RCC 7860 (cell line): ENCODE data around the gene TTC7B.

Experiments
- DNase-seq: peaks from one replicate; pipeline ENCODE4 v3.0.0-alpha.2; 2015; ENCODE audit warnings: low spot score
- FAIRE-seq: peaks from 2 replicates; lab custom pipeline; 2012; peaks lifted over from hg19 to GRCh38; lab: Jason Lieb, UNC

The TTC7B gene

GRCh38 chr14:90626550-90626949 lies 189.7 kb downstream of the TTC7B start:
- no peak for DNase-seq
- no peak for FAIRE-seq

DNA sequence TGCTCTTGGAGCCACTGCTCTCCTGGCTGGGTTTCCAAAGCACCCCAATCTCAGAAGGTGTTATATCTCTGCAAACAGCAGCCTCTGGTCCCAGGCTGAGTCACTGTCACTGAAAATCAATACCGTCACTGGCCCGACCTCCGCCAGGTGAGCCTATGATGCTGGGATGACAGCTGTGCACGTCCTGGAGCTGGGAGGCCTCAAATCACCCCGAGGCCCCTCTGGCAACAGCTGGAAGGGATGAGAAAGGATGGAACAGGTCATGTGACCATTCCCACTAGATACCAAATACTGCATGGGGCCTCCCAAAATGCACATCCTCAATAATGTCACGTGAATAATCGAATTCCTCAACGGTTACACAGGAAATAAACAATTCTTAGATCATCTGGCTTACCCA lies 190.8 kb downstream of the TTC7B start:
- DNase-seq (no peak), FAIRE-seq (no peak)

DNA sequence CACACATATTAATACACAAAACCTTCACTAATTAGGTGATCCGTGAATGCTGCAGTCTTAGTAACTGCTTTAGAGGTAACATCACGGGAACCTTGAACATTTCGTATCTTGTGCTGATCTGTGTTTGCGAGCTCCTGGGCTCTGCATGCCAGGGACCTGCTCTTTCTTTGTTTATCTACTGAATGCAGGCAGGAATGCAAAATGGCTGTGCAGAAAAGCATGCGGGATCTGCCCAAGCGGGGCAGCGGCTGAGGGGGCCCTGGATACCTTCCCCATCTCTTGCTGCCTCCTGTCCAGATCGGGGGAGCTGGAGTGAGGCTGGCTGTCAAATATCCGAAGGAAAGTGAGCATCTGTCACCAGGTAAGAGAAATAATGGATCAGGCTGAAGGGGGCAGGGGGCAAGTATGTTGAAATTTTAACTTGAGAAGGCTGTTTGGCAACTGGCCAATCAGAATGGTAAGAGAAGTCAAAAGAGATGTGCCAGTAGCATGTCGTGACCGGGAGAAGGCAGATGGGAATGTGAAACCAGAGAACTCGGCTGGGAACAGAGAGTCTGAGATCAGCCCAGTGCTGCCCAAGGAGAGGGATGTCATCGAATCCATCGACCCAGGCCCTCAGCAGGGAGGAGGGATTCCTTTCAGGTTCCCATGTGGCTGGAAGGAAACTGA lies 191.4 kb downstream of the TTC7B start:
- DNase-seq (no peak), FAIRE-seq (no peak)

GRCh38 chr14:90624227-90624626 lies 192.0 kb downstream of the TTC7B start:
- FAIRE-seq, result no peak
- DNase-seq, result peak; percentile 62

DNA sequence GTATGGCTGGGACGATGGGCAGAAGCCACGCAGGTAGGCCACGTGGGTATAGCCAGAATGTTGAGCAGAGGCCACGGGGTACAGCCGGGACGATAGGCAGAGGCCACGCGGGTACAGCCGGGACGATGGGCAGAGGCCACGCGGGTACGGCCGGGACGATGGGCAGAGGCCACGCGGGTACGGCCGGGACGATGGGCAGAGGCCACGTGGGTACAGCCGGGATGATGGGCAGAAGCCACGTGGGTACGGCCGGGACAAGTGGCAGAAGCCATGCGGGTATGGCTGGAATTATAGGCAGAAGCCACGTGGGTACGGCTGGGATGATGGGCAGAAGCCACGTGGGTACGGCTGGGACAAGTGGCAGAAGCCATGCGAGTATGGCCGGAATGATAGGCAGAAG lies 195.0 kb downstream of the TTC7B start:
- no peak for DNase-seq
- no peak for FAIRE-seq

GRCh38 chr14:90620568-90621077 lies 195.6 kb downstream of the TTC7B start:
- no peak for FAIRE-seq
- no peak for DNase-seq

- DNase-seq (no peak), FAIRE-seq (no peak)
These were observed 196.3 kb downstream of the TTC7B start for GRCh38 chr14:90619911-90620310.

GRCh38 chr14:90617961-90618360 lies 198.3 kb downstream of the TTC7B start:
- no peak for DNase-seq
- no peak for FAIRE-seq

- no peak for FAIRE-seq
- DNase-seq, result no peak
These were observed 199.3 kb downstream of the TTC7B start for GRCh38 chr14:90616881-90617280.

DNA sequence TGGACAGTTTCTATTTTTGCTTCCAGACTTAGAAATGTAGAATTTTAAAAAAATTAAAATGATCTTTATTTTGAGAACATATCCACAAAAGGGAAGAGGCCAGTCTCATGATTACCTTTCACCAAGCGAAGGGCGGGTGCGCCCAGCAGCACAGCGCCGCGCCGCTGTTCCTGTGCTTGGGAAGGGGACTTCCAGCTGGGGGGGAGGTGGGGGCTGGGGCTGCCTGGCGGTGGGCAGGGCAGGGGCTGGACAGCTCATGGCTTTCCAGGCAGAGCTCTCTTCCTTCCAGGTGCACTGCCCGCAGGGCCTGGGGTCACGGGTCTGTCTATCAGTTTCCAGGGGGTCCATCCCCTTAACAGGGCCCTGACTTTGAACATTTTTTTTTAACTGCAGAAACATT lies 199.9 kb downstream of the TTC7B start:
- no peak for FAIRE-seq

DNA sequence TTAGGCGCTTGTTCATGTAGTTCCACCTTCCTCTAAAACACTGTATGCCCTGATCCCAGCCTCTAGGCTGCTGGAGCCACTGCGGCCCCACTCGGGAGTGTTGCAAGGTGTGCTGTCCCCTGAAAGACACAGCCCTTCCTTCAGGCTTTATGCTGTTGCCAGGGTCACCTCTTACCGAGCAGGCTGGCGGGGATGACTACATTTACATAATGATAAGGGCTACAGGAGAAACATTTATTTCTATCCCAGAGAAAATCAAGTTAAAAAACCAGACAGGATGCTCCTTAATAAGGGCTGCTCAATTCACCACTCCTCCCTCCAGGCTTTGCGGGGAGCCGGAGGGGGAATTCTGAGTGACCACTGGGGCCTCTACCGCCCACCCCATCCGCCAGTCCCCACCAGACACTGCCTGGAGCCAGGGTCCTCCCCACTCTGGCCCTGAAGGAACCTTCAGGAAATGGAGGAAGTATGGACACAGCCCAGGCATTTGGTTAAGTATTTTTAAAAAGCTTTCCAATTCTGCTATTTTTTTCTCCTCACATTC lies 200.6 kb downstream of the TTC7B start:
- no peak for FAIRE-seq
- no peak for DNase-seq

More for the DNA sequence above, 199.9 kb downstream of the TTC7B start:
- no peak for DNase-seq

GRCh38 chr14:90614696-90615516 lies 201.3 kb downstream of the TTC7B start:
- FAIRE-seq (no peak), DNase-seq (no peak)

GRCh38 chr14:90613997-90614396 lies 202.2 kb downstream of the TTC7B start:
- FAIRE-seq (no peak), DNase-seq (no peak)

DNA sequence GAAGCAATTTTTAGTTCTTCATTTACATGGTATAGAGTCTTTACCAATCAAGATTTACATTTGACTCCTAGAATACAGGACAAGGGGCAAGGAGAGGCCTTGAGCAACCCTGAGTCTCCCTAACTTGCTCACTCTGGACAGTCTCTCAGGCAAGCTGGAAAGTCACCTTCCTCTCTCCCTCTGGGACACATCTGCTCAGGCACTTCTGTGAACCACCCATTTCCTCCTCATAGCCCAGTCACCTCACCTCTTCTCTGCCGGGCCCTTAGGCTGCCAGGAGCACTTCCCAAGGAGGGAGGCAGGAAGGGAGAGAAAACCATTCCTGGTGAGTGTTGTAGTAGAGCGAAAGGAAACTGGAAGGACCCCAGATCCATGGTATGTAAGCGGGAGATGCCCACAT lies 202.8 kb downstream of the TTC7B start:
- FAIRE-seq (no peak), DNase-seq (no peak)

- no peak for DNase-seq
- no peak for FAIRE-seq
These were observed 203.4 kb downstream of the TTC7B start for GRCh38 chr14:90612801-90613200.

DNA sequence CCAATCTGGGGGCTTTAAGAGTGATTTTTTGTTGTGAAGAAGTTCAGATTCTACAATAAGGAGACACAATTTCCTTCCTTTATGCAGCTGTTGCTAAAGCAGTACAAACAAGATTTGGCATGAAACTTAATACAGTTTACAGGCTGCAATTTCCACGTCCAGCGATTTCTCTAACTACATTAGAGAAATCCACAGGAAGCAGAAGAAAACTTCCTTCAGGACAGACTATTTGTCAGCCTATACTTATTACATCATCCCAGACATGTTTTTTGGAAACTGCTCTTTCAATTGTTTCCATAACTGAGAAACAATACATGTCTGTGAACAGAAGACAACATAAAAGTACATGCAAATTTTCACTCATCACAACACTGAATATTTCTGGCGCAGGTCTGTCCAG lies 204.3 kb downstream of the TTC7B start:
- DNase-seq (no peak), FAIRE-seq (no peak)

- DNase-seq (no peak), FAIRE-seq (no peak)
These were observed 204.7 kb downstream of the TTC7B start for GRCh38 chr14:90611501-90611900.

- DNase-seq, result no peak
- no peak for FAIRE-seq
These were observed 205.7 kb downstream of the TTC7B start for GRCh38 chr14:90610346-90611040.

- DNase-seq, result no peak
- FAIRE-seq, result no peak
These were observed 206.9 kb downstream of the TTC7B start for GRCh38 chr14:90609376-90609775.

GRCh38 chr14:90608929-90609341 lies 207.3 kb downstream of the TTC7B start:
- DNase-seq (no peak), FAIRE-seq (no peak)

- FAIRE-seq (no peak), DNase-seq (no peak)
These were observed 207.9 kb downstream of the TTC7B start for GRCh38 chr14:90608281-90608680.
